PC-3 (cell line): Measurements from ENCODE around the gene RND2.

Experiments
- CTCF ChIP-seq: fragments of 300-600 bp; sonication (generic); conservative IDR thresholded peaks from 2 replicates; pipeline ENCODE4 v1.5.1; 2017; ENCODE audit warnings: antibody characterized with exemption, low read depth, mild to moderate bottlenecking, low read length
- EZH2 ChIP-seq: fragments of 300-600 bp; sonication (generic); IDR thresholded peaks from one replicate; pipeline ENCODE4 v1.6.1; 2017; ENCODE audit warnings: antibody characterized with exemption, mild to moderate bottlenecking, low read length; ENCODE audit not compliant: unreplicated experiment
- EZH2phosphoT487 ChIP-seq: fragments of 300-600 bp; sonication (generic); IDR thresholded peaks from 2 replicates; pipeline ENCODE4 v1.6.1; 2018; ENCODE audit warnings: mild to moderate bottlenecking, antibody characterized with exemption, low read length, borderline replicate concordance

GRCh38 chr17:43025766-43026537 lies 921 bp downstream of the RND2 start:
- TF ChIP-seq EZH2 (no peak), CTCF (no peak), EZH2phosphoT487 (no peak)
